ENCODE data around the gene AACS. TPM values are rescaled to one million over a fixed set of nuclear protein-coding genes. Genes with fewer than 3 reads are reported as not detected.
"Not testable (repeated sequence)": the region's sequence is repeated elsewhere in the genome, so short reads cannot be mapped to it uniquely, and the experiment has no call there.

Gene AACS
- total RNA-seq, 2 experiments from 2014 or later = 24.7 to 26.7 TPM

GRCh38 chr12:125063522-125063921 lies 1.7 kb upstream of the AACS start:
- POLR2A ChIA-PET; H3K4me3 Mint-ChIP-seq; ATAC-seq; H3K9me3 Mint-ChIP-seq (ENCODE audit: insufficient read depth); DNase-seq; H3K36me3 Mint-ChIP-seq (ENCODE audit: low read depth); H3K27me3 Mint-ChIP-seq (ENCODE audit: low read depth); H3K27ac Mint-ChIP-seq: not testable (repeated sequence)
- peaks cover 17% of the 10 kb centered on the region for H3K4me1 Mint-ChIP-seq (ENCODE audit: low read depth)
- CTCF ChIA-PET = interaction anchor here (1.6 kb wide), 1 partner anchor 14 kb away, joined by 4 read pairs; no protein-coding TSS in a partner anchor

DNA sequence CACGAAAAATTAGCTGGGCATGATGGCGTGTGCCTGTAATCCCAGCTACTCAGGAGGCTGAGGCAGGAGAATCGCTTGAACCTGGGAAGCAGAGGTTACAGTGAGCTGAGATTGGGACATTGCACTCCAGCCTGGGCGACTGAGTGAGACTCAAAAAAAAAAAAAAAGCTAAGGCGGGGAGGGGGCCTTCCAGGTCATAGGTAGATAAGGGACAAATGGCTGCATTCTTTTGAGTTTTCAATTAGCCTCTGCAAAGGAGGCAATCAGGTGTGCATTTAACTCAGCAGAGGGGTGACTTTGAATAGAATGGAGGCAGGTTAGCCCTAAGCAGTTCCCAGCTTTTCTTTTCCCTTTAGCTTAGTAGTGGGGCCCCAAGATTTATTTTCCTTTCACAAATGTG lies 743 bp upstream of the AACS start:
- Mint-ChIP-seq H3K9me3 (ENCODE audit: insufficient read depth) (no peaks in the 10 kb centered on the region), H3K4me1 (ENCODE audit: low read depth) (peaks cover 17% of the 10 kb centered on the region), H3K27me3 (ENCODE audit: low read depth) (peaks cover 7% of the 10 kb centered on the region), H3K4me3 (peak overlapping the region; percentile 66), H3K27ac (no peak overlapping the region), H3K36me3 (ENCODE audit: low read depth) (peaks cover 3% of the 10 kb centered on the region)
- ATAC-seq = no peak
- DNase-seq = no peak
- ChIA-PET POLR2A (interaction anchor here (0.6 to 1.1 kb wide), 2 partner anchors 14 to 69 kb away, joined by 3 to 4 read pairs; no protein-coding TSS in a partner anchor), CTCF (interaction anchor here (0.6 to 1.8 kb wide), 3 partner anchors 15 to 158 kb away, joined by 3 to 4 read pairs (median 3); no protein-coding TSS in a partner anchor)

GRCh38 chr12:125065919-125066570 lies 810 bp downstream of the AACS start:
- Mint-ChIP-seq H3K27me3 (ENCODE audit: low read depth) (peaks cover 4% of the 10 kb centered on the region), H3K36me3 (ENCODE audit: low read depth) (peaks cover 3% of the 10 kb centered on the region), H3K4me3 (peak overlapping the region; percentile 81), H3K4me1 (ENCODE audit: low read depth) (peaks cover 17% of the 10 kb centered on the region), H3K27ac (peak overlapping the region; percentile 74), H3K9me3 (ENCODE audit: insufficient read depth) (no peaks in the 10 kb centered on the region)
- ATAC-seq (no peak), DNase-seq (no peak)
- ChIA-PET CTCF (interaction anchor here (1.1 to 1.8 kb wide), 2 partner anchors 72 to 160 kb away, joined by 3 to 4 read pairs; partner anchors contain the start of gene BRI3BP), POLR2A (no interaction called here)

- DNase-seq (no peak), ATAC-seq (no peak)
- Mint-ChIP-seq H3K27me3 (ENCODE audit: low read depth) (no peaks in the 10 kb centered on the region), H3K36me3 (ENCODE audit: low read depth) (peaks cover 5% of the 10 kb centered on the region), H3K9me3 (ENCODE audit: insufficient read depth) (no peaks in the 10 kb centered on the region), H3K4me1 (ENCODE audit: low read depth) (peaks cover 17% of the 10 kb centered on the region), H3K27ac (no peak overlapping the region), H3K4me3 (no peak overlapping the region)
- CTCF ChIA-PET = no interaction called here
- POLR2A ChIA-PET = no interaction called here
Measured at GRCh38 chr12:125068391-125068790, 3.2 kb downstream of the AACS start.

DNA sequence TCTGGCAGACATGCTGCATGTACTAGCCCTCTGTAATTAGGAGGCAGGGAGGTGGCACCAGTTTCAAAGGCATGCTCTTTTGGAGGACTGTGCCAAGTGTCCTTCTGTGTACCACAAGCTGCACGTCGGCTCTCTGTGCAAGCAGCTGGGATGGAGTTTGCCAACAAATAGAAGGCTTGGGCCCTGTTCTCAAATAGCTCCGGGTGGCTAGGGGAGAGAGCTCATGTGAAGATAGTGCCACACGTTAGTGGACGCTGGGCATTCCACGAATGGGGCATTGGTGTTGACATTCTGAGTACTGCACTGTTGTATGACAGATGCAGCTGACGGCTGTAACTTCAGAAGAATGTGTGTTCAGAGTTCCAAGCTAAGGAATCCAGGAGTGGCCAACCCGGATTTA lies 4.4 kb downstream of the AACS start:
- no peak overlapping the region for H3K4me3 Mint-ChIP-seq
- H3K9me3 Mint-ChIP-seq (ENCODE audit: insufficient read depth) = no peaks in the 10 kb centered on the region
- H3K27ac Mint-ChIP-seq = no peak overlapping the region
- ATAC-seq (no peak), DNase-seq (no peak)
- ChIA-PET CTCF (interaction anchor here (1.8 kb wide), 1 partner anchor 8 kb away, joined by 4 read pairs; no protein-coding TSS in a partner anchor), POLR2A (no interaction called here)
- H3K27me3 Mint-ChIP-seq (ENCODE audit: low read depth) = no peaks in the 10 kb centered on the region
- H3K4me1 Mint-ChIP-seq (ENCODE audit: low read depth) = peaks cover 15% of the 10 kb centered on the region
- H3K36me3 Mint-ChIP-seq (ENCODE audit: low read depth) = peaks cover 9% of the 10 kb centered on the region

- ATAC-seq (no peak), DNase-seq (no peak)
- peaks cover 13% of the 10 kb centered on the region for H3K4me1 Mint-ChIP-seq (ENCODE audit: low read depth)
- H3K27me3 Mint-ChIP-seq (ENCODE audit: low read depth) = no peaks in the 10 kb centered on the region
- H3K27ac Mint-ChIP-seq = no peak overlapping the region
- POLR2A ChIA-PET = interaction anchor here (0.6 kb wide), 1 partner anchor 270 kb away, joined by 3 read pairs; no protein-coding TSS in a partner anchor
- peaks cover 9% of the 10 kb centered on the region for H3K36me3 Mint-ChIP-seq (ENCODE audit: low read depth)
- H3K9me3 Mint-ChIP-seq (ENCODE audit: insufficient read depth) = no peaks in the 10 kb centered on the region
- CTCF ChIA-PET = interaction anchor here (1.8 kb wide), 1 partner anchor 9 kb away, joined by 4 read pairs; no protein-coding TSS in a partner anchor
- no peak overlapping the region for H3K4me3 Mint-ChIP-seq
Measured at GRCh38 chr12:125070112-125070511, 4.9 kb downstream of the AACS start.

DNA sequence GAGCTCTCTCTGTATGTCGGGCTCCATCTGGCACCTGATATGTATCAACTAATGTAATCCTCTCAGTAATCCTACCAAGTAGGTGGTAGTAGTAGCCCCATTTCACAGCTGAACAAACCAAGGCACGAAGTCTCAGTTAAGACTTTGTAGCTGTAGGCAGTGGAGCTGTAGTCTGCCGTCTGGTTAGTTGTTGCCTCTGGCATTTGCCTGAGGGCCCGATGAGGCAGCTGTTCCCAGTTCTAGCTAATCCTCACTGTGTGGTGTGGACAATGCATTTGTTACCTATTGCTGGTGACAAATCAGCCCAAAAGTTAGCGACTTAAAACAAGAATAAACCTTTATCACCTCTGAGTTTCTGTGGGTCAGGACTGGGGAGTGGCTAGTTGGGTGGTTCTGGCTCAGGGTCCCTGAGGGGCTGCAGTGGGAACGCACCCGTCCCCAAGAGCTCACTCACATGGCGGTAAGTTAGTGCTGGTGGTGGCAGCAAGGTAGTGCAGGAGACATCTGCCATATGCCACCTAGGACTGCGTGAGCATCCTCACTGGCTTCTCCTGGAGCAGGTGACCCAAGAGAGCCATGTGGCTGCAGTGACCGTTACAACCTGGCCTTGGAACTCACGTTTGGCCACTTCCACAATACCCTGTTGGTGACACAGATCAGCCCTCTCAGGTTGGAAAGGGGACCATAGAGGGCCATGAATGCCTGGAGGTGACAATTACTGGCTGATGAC lies 5.6 kb downstream of the AACS start:
- no peak for DNase-seq
- ATAC-seq = no peak
- H3K9me3 Mint-ChIP-seq (ENCODE audit: insufficient read depth) = no peaks in the 10 kb centered on the region
- H3K36me3 Mint-ChIP-seq (ENCODE audit: low read depth) = peaks cover 11% of the 10 kb centered on the region
- H3K4me3 Mint-ChIP-seq = no peak overlapping the region
- peaks cover 13% of the 10 kb centered on the region for H3K4me1 Mint-ChIP-seq (ENCODE audit: low read depth)
- H3K27ac Mint-ChIP-seq = no peak overlapping the region
- POLR2A ChIA-PET = no interaction called here
- CTCF ChIA-PET = interaction anchor here (1.8 kb wide), 1 partner anchor 10 kb away, joined by 4 read pairs; no protein-coding TSS in a partner anchor
- no peaks in the 10 kb centered on the region for H3K27me3 Mint-ChIP-seq (ENCODE audit: low read depth)

GRCh38 chr12:125071456-125071855 lies 6.2 kb downstream of the AACS start:
- peaks cover 17% of the 10 kb centered on the region for H3K36me3 Mint-ChIP-seq (ENCODE audit: low read depth)
- H3K9me3 Mint-ChIP-seq (ENCODE audit: insufficient read depth) = no peaks in the 10 kb centered on the region
- CTCF ChIA-PET = interaction anchor here (1.0 kb wide), 1 partner anchor 9 kb away, joined by 3 read pairs; no protein-coding TSS in a partner anchor
- no peak for ATAC-seq
- POLR2A ChIA-PET = no interaction called here
- H3K4me1 Mint-ChIP-seq (ENCODE audit: low read depth) = peaks cover 9% of the 10 kb centered on the region
- no peak overlapping the region for H3K27ac Mint-ChIP-seq
- H3K27me3 Mint-ChIP-seq (ENCODE audit: low read depth) = no peaks in the 10 kb centered on the region
- no peak overlapping the region for H3K4me3 Mint-ChIP-seq
- DNase-seq = no peak

DNA sequence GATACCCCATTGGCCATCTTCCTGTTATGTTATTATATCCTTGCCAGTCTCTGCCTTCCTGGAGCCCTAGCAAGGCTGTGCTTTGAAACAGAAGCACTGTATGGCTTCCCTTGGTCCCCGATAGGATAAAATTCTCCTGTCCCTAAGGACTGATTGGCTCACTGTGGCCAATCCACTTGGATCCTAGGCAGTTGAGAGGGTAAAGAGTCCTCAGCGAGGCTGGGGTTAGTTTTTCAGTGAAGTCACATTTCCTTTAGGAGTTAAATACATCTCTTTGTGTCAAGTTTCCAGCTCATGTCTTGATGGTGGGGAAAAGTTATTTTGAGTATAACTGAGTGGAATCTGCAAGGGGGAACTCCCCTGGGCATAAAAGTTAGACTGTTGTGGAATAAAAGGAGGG lies 7.3 kb downstream of the AACS start:
- Mint-ChIP-seq H3K36me3 (ENCODE audit: low read depth) (peaks cover 18% of the 10 kb centered on the region), H3K27ac (no peak overlapping the region), H3K4me1 (ENCODE audit: low read depth) (peaks cover 2% of the 10 kb centered on the region), H3K4me3 (no peak overlapping the region), H3K27me3 (ENCODE audit: low read depth) (no peaks in the 10 kb centered on the region), H3K9me3 (ENCODE audit: insufficient read depth) (no peaks in the 10 kb centered on the region)
- no peak for ATAC-seq
- ChIA-PET POLR2A (no interaction called here), CTCF (interaction anchor here (1.0 kb wide), 1 partner anchor 10 kb away, joined by 3 read pairs; no protein-coding TSS in a partner anchor)
- no peak for DNase-seq

- H3K27ac Mint-ChIP-seq; H3K4me1 Mint-ChIP-seq (ENCODE audit: low read depth); H3K27me3 Mint-ChIP-seq (ENCODE audit: low read depth); POLR2A ChIA-PET; DNase-seq; ATAC-seq; CTCF ChIA-PET; H3K4me3 Mint-ChIP-seq; H3K9me3 Mint-ChIP-seq (ENCODE audit: insufficient read depth): not testable (repeated sequence)
- H3K36me3 Mint-ChIP-seq (ENCODE audit: low read depth) = peaks cover 27% of the 10 kb centered on the region
Measured at GRCh38 chr12:125074294-125074693, 9.1 kb downstream of the AACS start.

- no peaks in the 10 kb centered on the region for H3K9me3 Mint-ChIP-seq (ENCODE audit: insufficient read depth)
- no peaks in the 10 kb centered on the region for H3K4me1 Mint-ChIP-seq (ENCODE audit: low read depth)
- H3K4me3 Mint-ChIP-seq = no peak overlapping the region
- ChIA-PET POLR2A (no interaction called here), CTCF (no interaction called here)
- H3K27me3 Mint-ChIP-seq (ENCODE audit: low read depth) = no peaks in the 10 kb centered on the region
- DNase-seq (no peak), ATAC-seq (no peak)
- H3K36me3 Mint-ChIP-seq (ENCODE audit: low read depth) = peaks cover 27% of the 10 kb centered on the region
- no peak overlapping the region for H3K27ac Mint-ChIP-seq
Measured at GRCh38 chr12:125076103-125076502, 10.9 kb downstream of the AACS start.

DNA sequence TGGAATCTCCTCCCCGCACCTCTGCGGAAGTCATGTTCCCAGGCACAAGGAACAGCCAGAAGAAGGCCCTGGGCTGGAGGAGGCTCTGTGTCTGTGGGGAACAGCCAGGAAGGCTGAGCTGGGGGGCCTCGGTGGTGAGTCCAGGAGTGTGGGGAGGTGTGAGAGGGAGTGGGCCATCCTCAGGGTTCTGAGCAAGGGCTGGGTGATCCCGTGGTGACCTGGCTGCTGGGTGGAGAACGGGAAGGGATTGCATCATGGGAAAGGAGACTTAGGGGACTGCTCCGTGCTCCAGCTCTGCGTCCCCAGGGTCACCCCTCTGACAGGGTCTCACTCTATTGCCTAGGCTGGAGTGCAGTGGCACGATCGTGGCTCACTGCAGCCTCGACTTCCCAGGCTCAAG lies 13.8 kb downstream of the AACS start:
- H3K27me3 Mint-ChIP-seq (ENCODE audit: low read depth) = no peaks in the 10 kb centered on the region
- H3K27ac Mint-ChIP-seq = no peak overlapping the region
- ATAC-seq (no peak), DNase-seq (no peak)
- H3K4me3 Mint-ChIP-seq = no peak overlapping the region
- ChIA-PET CTCF (no interaction called here), POLR2A (no interaction called here)
- peaks cover 3% of the 10 kb centered on the region for H3K4me1 Mint-ChIP-seq (ENCODE audit: low read depth)
- H3K36me3 Mint-ChIP-seq (ENCODE audit: low read depth) = peaks cover 33% of the 10 kb centered on the region
- no peaks in the 10 kb centered on the region for H3K9me3 Mint-ChIP-seq (ENCODE audit: insufficient read depth)

Data from activated CD8-positive, alpha-beta T cell treated with anti-CD3 and anti-CD28 coated beads, Interleukin-2, amount 10 ng/mL, durations not matched to agents 7 days and 5 days (primary cell).